Measurements from ENCODE around the gene MAP2K4. TPM values are rescaled to one million over a fixed set of nuclear protein-coding genes. Genes with fewer than 3 reads are reported as not detected.

MAP2K4 gene
- total RNA-seq, 1 donor from 2014 or later = 41.6 TPM

DNA sequence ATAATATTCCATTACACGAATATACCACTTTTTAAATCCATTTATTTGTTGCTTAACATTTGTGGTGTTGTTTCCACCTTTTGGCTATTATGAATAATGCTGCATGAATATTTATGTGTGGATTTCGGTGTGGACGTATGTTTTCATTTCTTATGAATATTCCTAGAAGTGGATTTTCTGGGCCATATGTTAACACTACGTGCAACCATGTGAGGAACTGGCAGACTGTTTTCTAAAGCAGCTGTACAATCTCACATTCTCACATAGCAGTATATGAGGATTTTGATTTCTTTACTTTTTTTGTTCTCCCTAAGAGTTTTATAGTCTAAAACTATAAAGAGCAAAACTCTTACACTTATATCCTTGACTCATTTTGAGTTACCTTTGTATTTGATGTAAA, 143.4 kb downstream of the MAP2K4 start:
- DNase-seq = no peak

DNA sequence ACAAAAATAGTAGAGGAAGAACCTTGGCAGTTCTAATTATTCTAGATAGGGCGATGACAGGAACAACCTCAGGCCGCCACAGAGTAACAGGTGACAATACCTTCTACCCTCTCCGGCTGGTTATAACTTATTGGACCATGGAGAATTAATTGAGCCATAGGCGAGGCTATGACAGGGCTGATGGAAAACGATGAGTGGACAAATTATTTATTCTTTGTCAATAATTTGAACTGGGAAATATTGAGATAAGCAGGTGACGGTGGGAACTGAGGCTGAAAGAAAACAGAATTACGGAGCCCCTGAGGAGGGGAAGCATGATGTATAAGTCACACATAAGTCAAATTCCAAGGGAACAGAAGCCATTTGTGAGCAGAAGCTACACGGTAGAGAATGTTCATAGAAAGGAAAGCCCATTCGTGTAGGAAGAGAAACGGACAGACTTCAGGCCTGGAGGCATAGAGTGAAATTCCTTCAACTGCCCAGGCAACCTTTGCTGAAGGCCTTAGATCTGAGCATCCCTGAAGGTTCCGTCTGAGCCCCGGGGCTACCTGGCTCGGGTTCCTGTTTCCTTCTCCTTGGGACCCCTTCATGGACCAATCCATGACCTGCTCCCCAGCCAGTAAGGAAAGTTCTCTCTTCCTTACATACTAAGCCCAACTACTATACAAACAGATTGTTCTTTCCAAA, 158.1 kb downstream of the MAP2K4 start:
- no peak for DNase-seq

GRCh38 chr17:12180644-12181261, 160.1 kb downstream of the MAP2K4 start:
- peak; percentile 34 for DNase-seq

- DNase-seq = no peak
Measured at GRCh38 chr17:12187658-12188057, 167.0 kb downstream of the MAP2K4 start.

DNA sequence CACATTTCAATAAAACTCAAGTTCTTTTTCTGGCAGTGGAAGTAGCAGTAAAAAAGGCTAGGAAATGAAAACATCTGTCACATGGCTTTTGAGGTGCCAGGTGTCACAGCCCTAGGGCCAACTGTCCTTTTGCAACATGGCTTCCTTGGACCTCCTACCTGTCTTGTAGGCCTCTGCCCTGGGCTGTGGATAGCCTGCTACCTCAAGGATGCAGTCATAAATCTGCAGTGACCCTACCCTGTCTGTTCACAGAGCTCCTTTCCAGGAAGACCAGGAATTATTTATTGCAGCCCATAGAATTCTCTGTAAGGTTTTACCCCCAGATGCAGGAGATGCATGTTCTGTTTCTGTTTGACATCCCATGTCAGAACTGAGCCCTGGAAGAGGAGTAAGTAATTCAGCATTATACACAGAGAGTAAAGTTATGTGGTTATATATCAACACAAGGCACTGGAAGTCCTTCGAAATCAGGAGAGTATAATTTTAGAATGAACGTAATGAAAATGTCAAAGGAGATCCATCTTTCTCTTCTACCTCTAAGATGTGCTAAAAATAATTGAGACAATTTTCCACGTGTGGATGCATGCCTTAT, 172.6 kb downstream of the MAP2K4 start:
- DNase-seq = no peak

Small RNA genes within 50 kb of the gene (small RNA-seq; reads per million reads assigned to genes)
- gene MIR744 (ENCODE audit: low replicate concordance) = 38.7 reads per million, percentile 95 among the genes with 10 or more reads in this experiment
- gene RNU11-2P (ENCODE audit: low replicate concordance) = not detected

Other genes with a start within 250 kb of the MAP2K4 start
- 12.6 TPM for gene ZNF18, start 23.4 kb upstream of the MAP2K4 start, total RNA-seq